ENCODE results near the gene KLHL33. TPM values are rescaled to one million over a fixed set of nuclear protein-coding genes. Genes with fewer than 3 reads are reported as not detected.

Gene KLHL33, protein sequence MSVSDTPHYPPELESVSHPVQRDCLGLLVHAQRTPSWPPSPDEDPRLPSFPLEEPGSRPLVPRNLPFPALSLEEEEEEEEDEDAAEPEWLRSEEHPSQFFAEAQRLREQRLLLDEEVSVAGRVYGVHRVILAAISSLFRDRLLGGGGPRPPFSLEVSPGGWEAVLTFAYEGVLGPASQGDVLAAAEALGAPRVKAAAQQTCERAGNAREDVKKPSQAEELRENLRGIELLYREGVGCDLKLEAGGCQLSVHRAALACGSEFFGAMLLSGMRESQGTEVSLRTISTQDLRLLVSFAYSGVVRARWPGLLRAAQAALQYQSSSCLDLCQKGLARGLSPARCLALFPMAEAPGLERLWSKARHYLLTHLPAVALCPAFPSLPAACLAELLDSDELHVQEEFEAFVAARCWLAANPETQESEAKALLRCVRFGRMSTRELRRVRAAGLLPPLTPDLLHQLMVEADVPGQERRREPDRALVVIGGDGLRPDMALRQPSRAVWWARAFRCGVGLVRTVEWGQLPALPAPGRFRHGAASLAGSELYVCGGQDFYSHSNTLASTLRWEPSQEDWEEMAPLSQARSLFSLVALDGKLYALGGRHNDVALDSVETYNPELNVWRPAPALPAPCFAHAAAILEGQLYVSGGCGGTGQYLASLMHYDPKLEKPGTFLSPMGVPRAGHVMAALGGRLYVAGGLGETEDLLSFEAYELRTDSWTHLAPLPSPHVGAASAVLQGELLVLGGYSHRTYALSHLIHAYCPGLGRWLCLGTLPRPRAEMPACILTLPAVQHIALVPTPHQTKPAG
- polyA plus RNA-seq: 0.08 and 0.16 TPM in 2 replicates

DNA sequence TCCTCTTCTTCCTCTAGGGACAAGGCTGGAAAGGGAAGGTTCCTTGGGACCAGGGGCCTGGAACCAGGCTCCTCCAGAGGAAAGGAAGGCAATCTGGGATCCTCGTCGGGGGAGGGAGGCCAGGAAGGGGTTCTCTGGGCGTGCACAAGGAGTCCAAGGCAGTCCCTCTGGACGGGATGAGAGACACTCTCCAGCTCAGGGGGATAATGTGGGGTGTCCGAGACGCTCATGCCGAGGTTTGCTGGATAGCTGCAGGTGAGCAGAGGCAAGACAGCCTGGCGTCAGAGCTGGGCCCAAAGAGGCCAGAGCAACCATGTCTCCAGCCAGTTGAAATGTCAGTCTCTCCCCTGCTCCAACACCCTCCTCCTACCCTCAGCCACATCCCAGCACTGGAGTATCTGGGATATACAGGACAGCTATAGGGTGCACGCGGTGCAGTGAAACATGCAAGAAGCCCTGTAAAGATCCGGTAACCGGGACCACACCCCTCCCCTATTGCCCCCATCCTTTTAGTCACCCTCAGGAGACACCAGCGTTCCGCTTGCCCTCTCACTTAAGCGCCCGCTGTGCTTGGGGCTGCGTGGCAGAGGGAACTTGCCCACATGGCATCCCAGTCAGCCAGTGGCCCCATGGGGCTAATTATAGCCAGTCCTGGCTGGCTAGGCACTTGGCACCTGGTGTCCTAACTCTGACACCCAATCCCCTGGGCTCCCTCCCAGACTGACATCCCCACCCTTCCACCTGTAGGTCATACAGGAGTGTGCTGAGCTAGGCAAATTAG, at the start of gene KLHL33:
TSS of gene KLHL33 (minus strand) at position 585 of the 781 bp plus-strand sequence. CDS start at position 230, 355 bp downstream.

DNA sequence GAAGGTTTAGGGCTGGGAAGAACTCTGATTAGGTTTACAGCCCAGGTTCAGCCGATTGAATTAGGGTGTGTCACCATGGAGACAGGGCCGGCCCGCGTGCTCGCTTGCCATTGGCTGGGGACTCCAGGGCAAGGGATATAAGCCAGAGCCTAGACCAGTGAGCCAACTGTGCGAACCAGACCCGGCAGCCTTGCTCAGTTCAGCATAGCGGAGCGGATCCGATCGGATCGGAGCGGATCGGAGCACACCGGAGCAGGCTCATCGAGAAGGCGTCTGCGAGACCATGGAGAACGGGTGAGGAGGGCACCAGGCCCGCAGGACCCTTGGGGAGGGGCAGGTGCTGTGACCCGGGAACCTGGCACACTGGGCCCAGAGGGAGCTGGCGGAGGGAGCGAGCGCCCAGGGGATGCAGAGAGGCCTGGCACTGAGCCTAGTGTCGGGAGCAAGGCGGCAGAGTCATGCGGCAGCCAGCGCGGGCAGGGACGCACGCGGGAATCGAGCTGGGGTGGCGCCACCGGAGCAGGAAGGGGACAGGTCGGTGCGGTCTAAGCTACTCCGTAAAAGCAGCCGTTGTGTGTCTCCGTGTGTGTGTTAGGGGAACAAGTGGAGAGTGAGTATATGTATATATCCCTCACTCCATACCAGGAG, 33.4 kb upstream of the KLHL33 start, which contains the start of gene PNP:
TSS of gene PNP (plus strand) at position 165 of the 648 bp plus-strand sequence. CDS start at position 284, 119 bp downstream.

DNA sequence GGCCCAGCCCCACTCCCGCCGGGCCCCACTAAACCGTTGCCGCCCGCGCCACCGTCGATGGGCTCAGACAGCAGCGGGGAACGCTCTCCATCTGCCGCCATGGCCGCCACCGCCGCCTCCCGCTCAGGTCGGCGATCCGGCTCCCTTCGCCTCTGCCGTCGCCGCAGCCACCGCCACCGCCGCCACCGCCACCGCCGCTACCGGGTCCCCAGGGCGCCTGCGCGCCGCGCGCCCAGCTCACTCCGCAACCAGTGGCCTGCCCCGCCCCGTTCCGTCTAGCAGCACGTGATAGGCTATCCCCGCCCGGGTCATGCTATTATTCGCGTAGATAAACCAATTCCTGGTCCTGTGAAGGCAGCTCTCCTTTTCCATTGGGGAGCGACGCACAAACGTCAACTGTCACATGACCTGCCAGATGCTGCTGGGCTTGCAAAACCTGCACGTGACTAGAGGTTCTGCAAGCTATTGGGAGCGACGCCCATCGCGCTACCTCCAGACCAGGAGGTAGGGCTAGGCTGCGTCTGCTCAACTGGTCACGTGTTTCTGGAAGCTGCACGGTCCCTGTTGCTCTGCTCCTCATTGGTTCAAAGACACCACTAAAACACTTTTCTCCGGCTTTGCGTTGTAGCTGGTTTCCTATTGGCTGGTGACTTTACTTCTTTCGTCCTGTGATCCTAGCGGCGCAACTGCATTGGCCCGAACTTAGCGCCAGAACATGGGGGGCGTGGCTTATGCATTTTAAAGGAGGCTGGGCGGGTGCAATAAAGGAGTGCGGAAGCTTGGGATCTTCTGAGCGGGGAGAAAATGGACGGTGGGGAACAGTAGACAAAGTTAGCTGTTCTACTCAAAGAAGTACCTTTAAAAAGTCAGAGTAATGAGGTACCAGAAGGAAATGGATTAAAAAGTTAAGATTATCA, 25.5 kb upstream of the KLHL33 start, which contains the start of gene PIP4P1:
TSS of gene PIP4P1 (minus strand) at position 210 of the 917 bp plus-strand sequence. CDS start at position 101, 109 bp downstream.

DNA sequence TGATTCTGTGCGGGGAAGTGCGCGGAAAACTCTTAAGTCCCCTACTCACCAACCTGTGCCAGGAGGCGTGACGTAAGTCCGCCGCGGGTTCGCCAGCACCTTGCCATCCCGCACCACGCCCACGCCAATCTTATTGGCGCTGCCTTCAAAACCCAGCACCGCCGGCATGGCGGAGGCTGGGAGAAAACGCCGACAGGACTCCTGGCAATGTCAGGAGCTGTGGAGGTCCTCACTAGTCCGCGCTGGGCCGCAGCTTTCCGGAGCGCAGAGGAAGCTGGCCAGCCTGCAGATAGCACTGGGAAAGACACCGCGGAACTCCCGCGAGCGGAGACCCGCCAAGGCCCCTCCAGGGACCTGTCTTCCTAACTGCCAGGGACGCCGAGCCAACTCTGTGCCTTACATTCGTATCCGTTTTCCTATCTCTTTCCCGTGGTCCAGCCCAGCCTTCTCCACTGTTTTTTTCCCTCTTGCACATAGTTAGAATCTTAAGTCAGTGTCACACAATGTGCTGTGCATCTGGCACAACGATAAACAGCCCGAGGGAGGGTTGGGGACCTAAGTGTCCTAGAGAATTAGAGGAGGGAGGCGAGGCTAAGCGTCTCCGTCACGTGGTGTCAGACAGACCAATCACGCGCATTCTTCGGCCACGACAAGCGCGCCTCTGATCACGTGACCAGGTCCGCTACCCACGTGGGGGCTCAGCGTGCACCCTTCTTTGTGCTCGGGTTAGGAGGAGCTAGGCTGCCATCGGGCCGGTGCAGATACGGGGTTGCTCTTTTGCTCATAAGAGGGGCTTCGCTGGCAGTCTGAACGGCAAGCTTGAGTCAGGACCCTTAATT, 18.8 kb upstream of the KLHL33 start, which contains the start of the genes APEX1 and OSGEP:
TSS of gene APEX1 (plus strand) at position 711 of the 839 bp plus-strand sequence. CDS start 420 bp downstream, outside the sequence.
TSS of gene OSGEP (minus strand) at position 297 of the 839 bp plus-strand sequence. CDS start at position 168, 129 bp downstream.

DNA sequence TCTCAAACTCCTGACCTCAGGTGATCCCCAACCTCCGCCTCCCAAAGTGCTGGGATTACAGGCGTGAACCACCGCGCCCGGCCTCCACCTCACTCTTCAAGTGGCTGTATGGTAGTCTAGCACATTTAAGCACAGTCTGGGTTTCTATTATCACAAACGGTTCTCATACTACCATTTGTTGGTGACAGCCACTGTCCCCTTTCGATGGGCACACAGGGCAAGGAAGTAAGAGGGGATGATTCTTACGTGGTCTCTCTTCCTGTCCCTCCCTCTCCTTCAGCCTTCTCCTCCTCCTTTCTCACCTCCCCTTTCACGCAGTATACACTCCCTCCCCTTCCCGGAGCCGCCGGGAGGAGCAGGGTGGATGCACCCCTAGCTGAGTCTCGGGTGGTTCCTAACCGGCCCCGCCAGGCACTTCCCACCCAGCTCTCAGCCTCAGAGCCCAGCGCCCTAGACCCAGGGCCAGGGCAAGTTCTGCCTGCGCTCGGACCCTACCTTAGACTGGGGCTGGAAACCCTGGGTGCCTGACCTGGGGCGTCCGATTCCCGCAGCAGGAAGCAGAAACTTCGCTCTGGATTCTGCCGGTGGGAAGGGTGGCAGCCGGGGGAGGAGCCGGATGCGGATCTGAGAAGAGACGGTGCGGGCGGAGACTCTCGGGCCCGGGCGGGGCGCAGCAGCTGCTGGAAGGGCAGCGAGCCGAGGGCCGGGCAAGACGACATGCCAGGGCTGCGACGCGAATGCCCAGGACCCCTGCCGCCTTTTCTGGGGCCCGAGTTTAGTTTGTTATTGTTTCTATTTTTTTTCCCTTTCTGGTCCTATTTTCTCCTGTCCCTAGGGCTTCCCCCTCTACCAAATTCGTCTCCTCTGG, 22.9 kb downstream of the KLHL33 start, which contains the start of gene TEP1:
TSS of gene TEP1 (minus strand) at position 626 of the 868 bp plus-strand sequence. CDS start 5,062 bp downstream, outside the sequence.

Other genes with a start within 250 kb of the KLHL33 start
- gene OR11G2, start 245.3 kb downstream of the KLHL33 start, polyA plus RNA-seq: 0.10 TPM in 1 of 2 replicates, not detected in the other
- gene OR11H6, start 212.5 kb downstream of the KLHL33 start, polyA plus RNA-seq: not detected in 2 replicates
- gene OR11H7, start 207.2 kb downstream of the KLHL33 start, polyA plus RNA-seq: not detected in 2 replicates
- gene OR11H4, start 196.9 kb downstream of the KLHL33 start, polyA plus RNA-seq: not detected in 2 replicates
- 12.5 and 17.5 TPM in 2 replicates for gene TTC5, start 130.2 kb downstream of the KLHL33 start, polyA plus RNA-seq
- 14.0 and 27.9 TPM in 2 replicates for gene CCNB1IP1, start 102.9 kb downstream of the KLHL33 start, polyA plus RNA-seq
- 13.1 and 22.0 TPM in 2 replicates for gene PARP2, start 92.5 kb downstream of the KLHL33 start, polyA plus RNA-seq
- gene TEP1, start 22.7 kb downstream of the KLHL33 start, polyA plus RNA-seq: 0.08 and 1.3 TPM in 2 replicates
- gene OSGEP, start 18.6 kb upstream of the KLHL33 start, polyA plus RNA-seq: 31.4 and 51.1 TPM in 2 replicates
- gene APEX1, start 19.1 kb upstream of the KLHL33 start, polyA plus RNA-seq: 84.3 and 107 TPM in 2 replicates
- gene PIP4P1, start 25.3 kb upstream of the KLHL33 start, polyA plus RNA-seq: 16.3 and 16.4 TPM in 2 replicates
- gene PNP, start 33.2 kb upstream of the KLHL33 start, polyA plus RNA-seq: 1.1 and 10.0 TPM in 2 replicates
- not detected in 2 replicates for gene RNASE10, start 69.4 kb upstream of the KLHL33 start, polyA plus RNA-seq
- not detected in 2 replicates for gene RNASE9, start 124.9 kb upstream of the KLHL33 start, polyA plus RNA-seq
- not detected in 2 replicates for gene RNASE11, start 151.8 kb upstream of the KLHL33 start, polyA plus RNA-seq
- gene RNASE12, start 155.2 kb upstream of the KLHL33 start, polyA plus RNA-seq: not detected in 2 replicates
- gene OR6S1, start 205.5 kb upstream of the KLHL33 start, polyA plus RNA-seq: not detected in 2 replicates
- gene RNASE4, start 248.4 kb upstream of the KLHL33 start, polyA plus RNA-seq: 2.5 TPM in 1 of 2 replicates, not detected in the other

All from Purkinje cell (primary cell).